GM21723 (cell line): ENCODE data around the gene ASB3.
"Not testable (repeated sequence)": the region's sequence is repeated elsewhere in the genome, so short reads cannot be mapped to it uniquely, and the experiment has no call there.

Experiments used
- ATAC-seq: cut with Tn5 transposase; IDR thresholded peaks from one replicate; pipeline ENCODE4 v1.9.1; 2021; ENCODE audit warnings: mild to moderate bottlenecking, moderate library complexity; ENCODE audit not compliant: unreplicated experiment

Gene ASB3

GRCh38 chr2:53660886-53661285, 125.9 kb downstream of the ASB3 start:
- ATAC-seq, result no peak

- not testable (repeated sequence) for ATAC-seq
These were observed 128.3 kb downstream of the ASB3 start for GRCh38 chr2:53658474-53658873.

GRCh38 chr2:53655256-53655655, 131.5 kb downstream of the ASB3 start:
- no peak for ATAC-seq

- no peak for ATAC-seq
These were observed 132.4 kb downstream of the ASB3 start for GRCh38 chr2:53654396-53654795.

GRCh38 chr2:53652131-53652530, 134.6 kb downstream of the ASB3 start:
- ATAC-seq, result no peak

GRCh38 chr2:53646788-53647187, 140.0 kb downstream of the ASB3 start:
- no peak for ATAC-seq

GRCh38 chr2:53641290-53641689, 145.5 kb downstream of the ASB3 start:
- ATAC-seq, result no peak

GRCh38 chr2:53640466-53640865, 146.3 kb downstream of the ASB3 start:
- ATAC-seq, result no peak

- no peak for ATAC-seq
These were observed 150.2 kb downstream of the ASB3 start for GRCh38 chr2:53636596-53636995.

- no peak for ATAC-seq
These were observed 150.6 kb downstream of the ASB3 start for GRCh38 chr2:53636109-53636508.

GRCh38 chr2:53635694-53636093, 151.1 kb downstream of the ASB3 start:
- ATAC-seq, result no peak

GRCh38 chr2:53633441-53633840, 153.3 kb downstream of the ASB3 start:
- ATAC-seq, result no peak

GRCh38 chr2:53632714-53633113, 154.0 kb downstream of the ASB3 start:
- ATAC-seq, result no peak

- no peak for ATAC-seq
These were observed 154.7 kb downstream of the ASB3 start for GRCh38 chr2:53632126-53632460.

- ATAC-seq, result no peak
These were observed 155.2 kb downstream of the ASB3 start for GRCh38 chr2:53631313-53632125.

- ATAC-seq, result no peak
These were observed 156.6 kb downstream of the ASB3 start for GRCh38 chr2:53630026-53630606.

GRCh38 chr2:53629501-53629900, 157.3 kb downstream of the ASB3 start:
- no peak for ATAC-seq

GRCh38 chr2:53629001-53629400, 157.8 kb downstream of the ASB3 start:
- no peak for ATAC-seq

- no peak for ATAC-seq
These were observed 164.6 kb downstream of the ASB3 start for GRCh38 chr2:53622141-53622540.

- no peak for ATAC-seq
These were observed 165.8 kb downstream of the ASB3 start for GRCh38 chr2:53620981-53621380.
